HG03175 (cell line): ENCODE data around the gene RNF148.

Experiments used
- ATAC-seq: cut with Tn5 transposase; IDR thresholded peaks from one replicate; pipeline ENCODE4 v1.9.1; 2021; ENCODE audit warnings: mild to moderate bottlenecking, moderate library complexity; ENCODE audit not compliant: unreplicated experiment

Gene RNF148, protein sequence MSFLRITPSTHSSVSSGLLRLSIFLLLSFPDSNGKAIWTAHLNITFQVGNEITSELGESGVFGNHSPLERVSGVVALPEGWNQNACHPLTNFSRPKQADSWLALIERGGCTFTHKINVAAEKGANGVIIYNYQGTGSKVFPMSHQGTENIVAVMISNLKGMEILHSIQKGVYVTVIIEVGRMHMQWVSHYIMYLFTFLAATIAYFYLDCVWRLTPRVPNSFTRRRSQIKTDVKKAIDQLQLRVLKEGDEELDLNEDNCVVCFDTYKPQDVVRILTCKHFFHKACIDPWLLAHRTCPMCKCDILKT

DNA sequence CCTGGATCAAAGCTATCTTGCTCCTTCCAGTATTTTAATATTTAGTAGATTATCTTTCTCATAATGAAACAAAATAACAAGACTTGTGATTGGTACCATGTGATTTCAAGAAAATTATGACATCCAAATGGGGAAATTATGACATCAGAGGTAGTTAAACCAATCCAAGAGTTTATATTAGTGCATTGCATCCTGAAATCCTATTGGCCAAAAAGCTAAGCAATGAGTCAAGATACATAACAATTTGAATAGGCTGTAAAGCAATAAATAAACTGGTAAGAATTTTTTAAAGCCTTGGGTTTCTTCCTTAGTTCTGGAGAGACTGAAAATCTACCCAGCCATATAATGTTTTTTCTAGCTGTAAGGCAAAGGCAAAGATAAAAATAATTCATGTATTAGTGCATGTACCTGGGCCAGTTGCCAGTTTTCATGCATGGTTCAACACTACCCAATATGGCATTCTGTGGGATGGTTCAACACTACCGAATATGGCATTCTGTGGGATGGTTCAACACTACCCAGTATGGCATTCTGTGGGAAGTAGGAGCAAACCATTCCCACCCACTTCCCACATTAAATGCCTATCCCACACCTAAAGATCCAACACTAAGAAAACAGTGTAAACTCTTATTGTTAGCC lies at the start of gene RNF148:
RNF148 (minus strand) TSS at position 51 of the 639 bp plus-strand sequence. CDS start 172 bp downstream, outside the sequence.
- no peak for ATAC-seq

DNA sequence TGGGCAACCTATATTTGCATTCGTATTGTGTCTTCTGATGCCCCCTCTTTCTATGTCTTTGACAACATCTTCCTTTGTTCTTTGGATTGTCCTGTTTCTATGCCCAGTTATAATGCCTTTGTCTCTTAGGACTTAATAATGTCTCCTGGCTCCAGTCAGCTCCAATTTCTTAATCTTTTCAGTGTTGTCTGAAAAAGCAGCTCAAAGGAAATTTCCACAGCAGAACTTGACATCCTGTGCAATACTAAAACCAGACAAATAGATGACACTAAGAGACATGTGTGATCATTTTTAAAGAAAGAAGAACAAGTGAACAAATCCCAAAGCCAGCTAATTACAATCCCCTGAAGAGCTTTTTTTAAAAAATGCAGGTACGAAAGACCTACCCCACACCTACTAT lies 47.7 kb upstream of the RNF148 start:
- no peak for ATAC-seq

- ATAC-seq = no peak
These were observed 45.5 kb upstream of the RNF148 start for GRCh38 chr7:122748195-122748594.

GRCh38 chr7:122746948-122747347 lies 44.2 kb upstream of the RNF148 start:
- ATAC-seq = no peak

DNA sequence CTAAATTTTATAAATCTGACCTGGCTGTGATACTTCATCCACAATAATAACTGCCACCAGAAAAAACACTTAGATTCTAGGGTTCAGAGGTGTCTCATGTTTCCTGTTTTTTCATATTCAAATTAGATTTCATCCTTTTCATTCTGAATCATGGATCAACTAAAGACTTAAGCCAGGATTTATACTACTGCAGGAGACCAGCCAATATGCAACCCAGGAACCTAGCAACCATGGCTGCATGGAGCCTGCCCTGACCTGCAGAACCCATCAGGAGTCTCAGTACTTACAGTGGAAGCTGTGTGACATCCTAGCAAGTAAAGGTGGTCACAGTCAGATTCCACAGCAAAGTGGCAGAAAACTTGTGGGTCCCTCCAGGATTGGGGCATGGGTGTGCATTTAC lies 40.5 kb upstream of the RNF148 start:
- no peak for ATAC-seq

DNA sequence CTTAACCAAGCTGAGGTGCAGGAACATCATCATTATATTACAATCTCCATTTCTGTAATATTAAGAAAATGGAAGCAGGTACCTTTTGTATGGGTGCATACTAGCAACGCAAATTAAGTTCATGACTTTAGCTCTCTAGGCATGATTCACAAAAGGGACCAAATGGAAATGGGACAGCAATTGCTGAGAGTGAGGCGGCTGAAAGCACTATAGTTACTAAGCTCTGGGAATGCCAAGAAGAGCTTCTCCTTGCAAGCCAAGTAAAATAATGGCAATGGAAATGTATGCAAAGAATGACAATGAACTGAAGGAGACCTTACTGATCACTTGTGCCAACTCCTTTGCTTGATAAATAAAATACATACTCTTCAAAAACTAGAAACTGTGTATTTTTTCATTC lies 36.2 kb upstream of the RNF148 start:
- ATAC-seq = no peak

- ATAC-seq = no peak
These were observed 33.5 kb upstream of the RNF148 start for GRCh38 chr7:122736183-122736582.

GRCh38 chr7:122727759-122728158 lies 25.0 kb upstream of the RNF148 start:
- no peak for ATAC-seq

DNA sequence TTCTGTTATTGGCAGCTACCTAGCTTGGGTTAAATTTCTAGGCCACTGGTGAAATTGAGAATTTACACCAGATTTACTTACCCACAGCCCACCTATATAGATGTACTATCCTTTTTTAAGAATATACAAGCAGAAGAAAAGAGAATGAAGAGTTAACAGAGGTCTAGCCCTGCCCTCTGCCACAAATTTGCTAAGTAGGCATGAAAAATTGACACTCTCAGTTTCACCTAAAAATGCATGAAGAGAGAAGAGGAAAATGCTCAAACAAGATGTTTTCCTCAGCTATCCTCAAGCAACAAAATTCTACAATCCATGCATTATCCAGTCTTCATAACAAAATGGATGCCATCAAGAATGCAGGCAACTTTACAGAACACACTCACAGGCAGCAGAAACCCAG lies 24.6 kb upstream of the RNF148 start:
- ATAC-seq = no peak

DNA sequence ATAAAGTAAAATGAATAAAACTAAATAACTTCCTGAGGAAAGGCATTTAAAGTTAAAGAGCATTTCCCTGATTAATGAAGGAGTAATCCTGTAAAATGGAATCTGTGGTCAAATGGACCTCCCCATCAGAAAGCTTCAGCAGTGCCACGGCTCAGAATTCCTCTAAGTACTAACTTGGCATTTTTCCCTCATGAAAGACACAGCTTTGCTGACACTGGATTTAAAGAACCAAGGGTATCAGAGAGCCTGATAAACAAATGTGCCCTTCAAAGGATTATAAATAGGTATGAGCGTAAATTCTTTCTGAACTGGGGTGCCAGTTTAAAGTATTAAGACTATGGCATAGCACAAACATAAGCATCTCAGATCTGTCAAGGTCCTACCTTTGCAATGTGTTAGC lies 24.2 kb upstream of the RNF148 start:
- ATAC-seq = no peak

DNA sequence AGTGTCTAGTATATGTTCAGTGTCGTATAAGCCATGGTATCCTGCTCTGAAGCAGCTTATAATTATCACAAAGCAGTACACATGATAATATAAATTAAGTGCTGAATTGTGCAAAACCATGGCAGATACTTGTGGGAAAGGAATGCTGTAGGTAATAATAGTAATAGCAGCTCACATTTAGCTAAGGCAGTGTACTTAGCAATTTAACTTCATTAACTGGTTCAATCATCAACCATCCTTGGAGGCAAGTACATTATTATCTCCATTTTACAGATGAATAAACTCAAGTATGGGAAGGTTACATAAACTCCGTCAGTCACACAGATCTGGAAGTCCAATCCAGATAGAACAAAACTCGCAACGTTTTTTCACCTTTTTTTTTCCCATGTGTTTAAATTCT lies 21.6 kb upstream of the RNF148 start:
- ATAC-seq = no peak

GRCh38 chr7:122719010-122719578 lies 16.4 kb upstream of the RNF148 start:
- ATAC-seq = no peak

- no peak for ATAC-seq
These were observed 14.8 kb upstream of the RNF148 start for GRCh38 chr7:122717356-122718089.

DNA sequence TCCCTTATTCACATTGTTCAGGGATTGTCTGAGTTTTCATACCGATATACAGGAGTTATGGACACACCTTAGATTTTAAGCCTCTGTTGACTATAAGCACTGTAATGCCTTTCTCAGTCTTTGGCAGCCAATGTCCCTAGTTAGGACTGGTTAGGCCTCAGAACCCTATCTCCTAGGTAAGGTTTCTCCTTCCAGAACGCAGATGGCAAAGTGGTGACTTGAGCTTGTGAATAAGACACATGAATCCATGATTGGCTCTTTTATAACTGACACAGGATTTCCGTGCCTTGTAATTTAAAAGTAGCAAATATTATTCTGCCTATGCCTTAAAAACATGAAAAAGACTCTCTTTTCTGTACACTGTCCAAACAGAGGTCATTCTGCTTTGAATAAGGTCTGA lies 12.5 kb upstream of the RNF148 start:
- ATAC-seq = no peak

GRCh38 chr7:122710916-122711315 lies 8.2 kb upstream of the RNF148 start:
- no peak for ATAC-seq

DNA sequence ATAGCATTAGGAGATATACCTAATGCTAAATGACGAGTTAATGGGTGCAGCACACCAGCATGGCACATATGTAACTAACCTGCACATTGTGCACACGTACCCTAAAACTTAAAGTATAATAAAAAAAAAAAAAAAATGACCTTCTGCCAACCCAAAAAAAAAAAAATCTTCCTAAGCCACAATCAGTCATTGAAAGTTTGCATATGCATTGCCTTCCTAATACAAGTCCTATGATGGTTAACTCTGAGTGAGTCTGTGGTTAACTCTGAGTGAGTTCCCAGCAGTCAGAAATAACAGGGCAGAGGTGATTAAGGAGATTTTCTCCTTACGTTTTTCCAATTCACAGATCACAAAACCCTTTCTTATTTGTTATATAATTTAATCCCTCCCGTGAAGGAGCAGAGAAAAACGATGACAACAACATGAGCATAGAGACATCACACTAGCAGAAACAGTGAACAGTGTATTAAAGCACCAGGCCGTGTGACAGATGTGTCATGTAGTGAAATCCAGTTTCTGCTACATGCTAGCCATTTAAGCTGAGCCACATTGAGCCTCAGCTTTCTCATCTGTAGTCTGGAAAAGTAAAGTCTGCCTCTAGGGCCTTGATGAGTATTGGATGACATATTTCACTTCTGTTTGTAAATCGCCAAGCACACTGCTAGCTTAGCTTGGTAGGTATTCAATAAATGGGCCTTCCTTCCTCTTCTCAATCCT lies 7.4 kb upstream of the RNF148 start:
- no peak for ATAC-seq

GRCh38 chr7:122706836-122707235 lies 4.1 kb upstream of the RNF148 start:
- ATAC-seq = no peak

DNA sequence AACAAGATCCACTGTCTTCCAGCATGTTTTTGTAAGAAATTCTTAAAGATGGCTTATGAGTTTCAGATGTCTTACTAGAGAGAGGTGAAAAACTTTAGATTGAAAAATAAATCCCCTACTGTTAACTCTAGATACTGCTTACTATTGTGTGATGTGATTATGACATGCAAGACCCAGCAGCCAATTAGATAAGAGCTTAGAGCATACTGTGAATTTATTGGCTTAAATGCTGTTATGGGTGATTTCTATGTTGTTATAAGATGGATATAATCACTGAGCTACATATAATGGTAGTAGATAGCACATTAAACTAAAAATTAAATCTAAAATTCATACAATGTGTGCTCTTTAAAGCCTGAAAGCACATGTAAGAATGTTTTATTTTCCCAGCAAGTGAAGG lies 3.7 kb downstream of the RNF148 start, which contains the start of gene RNF133:
RNF133 (minus strand) TSS at position 101 of the 400 bp plus-strand sequence. CDS start 199 bp downstream, outside the sequence.
- no peak for ATAC-seq

DNA sequence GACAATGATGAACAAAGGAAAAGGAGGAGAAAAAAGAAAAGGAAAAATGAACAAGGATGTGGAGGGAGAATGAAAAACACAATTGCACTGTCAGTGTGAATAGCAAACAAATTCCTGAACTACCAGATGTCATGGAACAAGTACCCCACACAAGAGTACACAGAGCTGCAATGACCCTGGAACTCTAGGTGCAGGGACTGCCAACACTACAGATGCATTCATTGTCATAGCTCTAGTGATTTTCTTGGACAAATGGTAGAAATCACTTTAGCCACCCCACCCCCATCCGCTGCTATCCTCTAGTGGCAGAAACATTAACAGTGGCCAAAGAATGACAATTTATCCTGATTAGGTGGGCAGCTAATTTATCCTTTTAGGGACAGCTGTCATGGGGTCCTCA lies 6.9 kb downstream of the RNF148 start:
- ATAC-seq = no peak

GRCh38 chr7:122694697-122695096 lies 8.0 kb downstream of the RNF148 start:
- no peak for ATAC-seq

DNA sequence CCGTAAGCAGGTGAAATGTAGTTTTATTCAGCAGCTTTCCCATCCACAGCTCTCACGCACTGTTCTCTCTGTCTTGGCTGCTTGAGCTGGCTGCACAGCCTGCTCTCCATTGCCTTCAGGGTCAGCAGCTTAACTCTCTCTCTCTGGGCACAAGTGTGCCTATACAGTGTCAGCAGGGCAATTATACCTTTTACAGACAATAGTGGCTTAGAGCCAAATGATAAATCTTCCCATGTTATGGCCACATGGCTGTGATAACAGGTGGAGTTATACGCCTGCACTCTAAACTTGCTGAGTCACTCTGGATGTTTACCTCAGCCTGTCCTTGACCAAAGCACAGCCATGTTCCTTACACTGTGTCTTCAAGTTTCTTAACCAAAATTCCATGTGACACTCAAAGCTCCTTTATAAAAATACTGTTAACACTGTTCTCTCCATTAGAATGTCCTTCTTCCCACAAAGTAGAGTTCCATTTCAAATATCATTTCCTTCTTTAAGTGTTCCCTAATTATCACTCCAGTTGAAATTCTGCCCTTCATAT lies 9.9 kb downstream of the RNF148 start:
- ATAC-seq = no peak
